GM12878 (cell line): ENCODE results near the gene VPS13C. TPM values are rescaled to one million over a fixed set of nuclear protein-coding genes. Genes with fewer than 3 reads are reported as not detected.

ENCODE experiments used
- ATAC-seq: fragments of 200-7000 bp; cut with Tn5 transposase; 3 replicates; pipeline ENCODE4 v1.9.1; 2020; ENCODE audit warnings: mild to moderate bottlenecking, moderate library complexity
- BruUV-seq: library from RNA; stranded (reverse); fragments of 400-500 nt; replicated peaks from 2 replicates; lab custom pipeline; 2021; lab: Mats Ljungman, UMichigan
- CTCF ChIA-PET: fragments of 300-600 bp; sonication (Branson Sonifier 250); formaldehyde crosslinking; extraction: SDS; loops from one replicate; lab custom pipeline; 2021; ENCODE audit warnings: inconsistent platforms; lab: Yijun Ruan, JAX
- POLR2A ChIA-PET: fragments of 350-600 bp; formaldehyde crosslinking; extraction: SDS; loops from one replicate; lab custom pipeline; 2021; ENCODE audit warnings: inconsistent platforms; lab: Charles Lee
- RAD21 ChIA-PET: fragments of 300-600 bp; sonication (Branson Sonifier 250); formaldehyde crosslinking; loops from one replicate; lab custom pipeline; 2023; ENCODE audit warnings: antibody characterized with exemption; ENCODE audit not compliant: unreplicated experiment; lab: Charles Lee
- SMC1A ChIA-PET: fragments of 300-600 bp; sonication (Branson Sonifier 250); formaldehyde crosslinking; loops from one replicate; lab custom pipeline; 2023; ENCODE audit not compliant: unreplicated experiment, uncharacterized antibody; lab: Charles Lee
- DNase-seq: peaks from one replicate; pipeline ENCODE4 v3.0.0-alpha.2; 2011; ENCODE audit warnings: low read depth, low spot score
- FAIRE-seq: peaks from 3 replicates; lab custom pipeline; 2011; peaks lifted over from hg19 to GRCh38; lab: Jason Lieb, UNC
- H2AFZ ChIP-seq: 2 replicates; pipeline ENCODE4 v1.6.0; 2011; ENCODE audit warnings: low read depth, low read length, control low read depth; ENCODE audit not compliant: control insufficient read depth
- H3K27ac ChIP-seq: 2 replicates; pipeline ENCODE4 v1.5.1; 2011; ENCODE audit warnings: control low read depth; ENCODE audit not compliant: control insufficient read depth, insufficient read depth
- H3K27me3 ChIP-seq, 2 experiments: replicated peaks in 1 of 2; 2 replicates each; pipeline versions ENCODE4 v1.6.0 to v1.6.1; 2011; ENCODE audit warnings: low read length in 1 of 2; ENCODE audit not compliant: control insufficient read depth in 2 of 2, insufficient read depth in 2 of 2
- H3K36me3 ChIP-seq, 2 experiments: 2 replicates each; pipeline ENCODE4 v1.5.1; 2011; ENCODE audit warnings: low read length in 1 of 2; ENCODE audit not compliant: control insufficient read depth in 2 of 2, insufficient read depth in 2 of 2
- H3K4me1 ChIP-seq: 2 replicates; pipeline ENCODE4 v1.6.1; 2011; ENCODE audit warnings: mild to moderate bottlenecking, low read length, moderate library complexity, mixed read lengths; ENCODE audit not compliant: control insufficient read depth, insufficient read depth
- H3K4me2 ChIP-seq: 2 replicates; pipeline ENCODE4 v1.6.0; 2011; ENCODE audit warnings: control low read depth; ENCODE audit not compliant: control insufficient read depth, insufficient read depth
- H3K4me3 ChIP-seq: fragments of 200-600 bp; sonication (generic); 2 replicates; pipeline ENCODE4 v1.5.1; 2016
- H3K79me2 ChIP-seq: 2 replicates; pipeline ENCODE4 v1.6.0; 2011; ENCODE audit warnings: low read length; ENCODE audit not compliant: control insufficient read depth, insufficient read depth
- H3K9ac ChIP-seq: 2 replicates; pipeline ENCODE4 v1.8.0; 2011; ENCODE audit warnings: low read length, control low read depth, mixed read lengths; ENCODE audit not compliant: control insufficient read depth, insufficient read depth
- H3K9me3 ChIP-seq: replicated peaks from 3 replicates; pipeline ENCODE4 v1.5.1; 2011; ENCODE audit warnings: mild to moderate bottlenecking, low read length; ENCODE audit not compliant: control insufficient read depth, insufficient read depth
- H4K20me1 ChIP-seq: 2 replicates; pipeline ENCODE4 v1.6.0; 2011; ENCODE audit not compliant: control insufficient read depth, insufficient read depth
- HDAC2 ChIP-seq: fragments of 200-600 bp; sonication (generic); IDR thresholded peaks from 2 replicates; pipeline ENCODE4 v1.6.1; 2017
- MXI1 ChIP-seq: fragments of 150-350 bp; IDR thresholded peaks from 2 replicates; pipeline ENCODE4 v1.6.1; 2011; ENCODE audit warnings: low read depth, mild to moderate bottlenecking, inconsistent platforms, low read length, improper control_type of control experiment
- RELA ChIP-seq: fragments of 450-650 bp; IDR thresholded peaks from 2 replicates; pipeline ENCODE4 v1.8.0; 2014; ENCODE audit warnings: borderline replicate concordance; ENCODE audit not compliant: partially characterized antibody
- WGBS: methylation state at CpG from one replicate; pipeline ENCODE4 v1.1.6; 2016; ENCODE audit warnings: low lambda C conversion rate; ENCODE audit not compliant: insufficient replicate concordance, insufficient coverage; ENCODE audit errors: missing lambda C conversion rate; 5-methylcytosine and 5-hydroxymethylcytosine counted together
- in situ Hi-C: fragments of 300-500 bp; cut with MboI; formaldehyde crosslinking; loops from 9 replicates; pipeline ENCODE4 v1.14.3; 2018; ENCODE audit warnings: mixed read lengths
- intact Hi-C: fragments of 100-400 bp; cut with micrococcal nuclease; formaldehyde crosslinking; loops from one replicate; pipeline ENCODE4 v1.14.2; 2022; ENCODE audit not compliant: unreplicated experiment
- polyA plus RNA-seq, 11 experiments: library from polyadenylated mRNA; depleted of rRNA in 4 of 11; unstranded in 6 of 11; stranded (reverse) in 5 of 11; fragments of >200 nt; fragmentation: Nextera tagmentation in 4 of 11; fragmentation: Illumina TruSeq in 1 of 11; extraction: Ambion mirVana in 4 of 11; extraction: Trizol in 1 of 11; gene quantifications; 1 replicate in 1 of 11; 2 replicates in 10 of 11; pipeline versions ENCODE4 v1.2.1 to v1.2.3, GENCODE V29; 2011 to 2016; ENCODE audit warnings: inconsistent platforms in 2 of 11, missing spikeins in 2 of 11, low read depth in 1 of 11
- total RNA-seq, 4 experiments: library from RNA; depleted of rRNA in 3 of 4; stranded (reverse); fragments of >200 nt in 3 of 4; fragmentation: Illumina TruSeq in 1 of 4; extraction: Trizol in 1 of 4; gene quantifications; 2 replicates each; pipeline versions ENCODE4 v1.2.1 to v1.2.3, GENCODE V29; 2013 to 2021
- TF ChIP-seq, protein P1 (sequence below): fragments of 450-650 bp; IDR thresholded peaks from 2 replicates; pipeline ENCODE4 v1.6.1; 2018; ENCODE audit warnings: borderline replicate concordance, mild to moderate bottlenecking; ENCODE audit not compliant: partially characterized antibody
- TF ChIP-seq, protein P2 (sequence below): IDR thresholded peaks from 2 replicates; pipeline ENCODE4 v1.6.1; 2012; ENCODE audit warnings: improper control_type of control experiment, low read depth, low read length; ENCODE audit not compliant: insufficient replicate concordance

The VPS13C gene
- total and polyA plus RNA-seq, 10 of the 15 experiments (the other 5 are each of a cell fraction or from before 2014, with no cell fraction given) = 9.3 to 53.1 (median 31.8) TPM

DNA sequence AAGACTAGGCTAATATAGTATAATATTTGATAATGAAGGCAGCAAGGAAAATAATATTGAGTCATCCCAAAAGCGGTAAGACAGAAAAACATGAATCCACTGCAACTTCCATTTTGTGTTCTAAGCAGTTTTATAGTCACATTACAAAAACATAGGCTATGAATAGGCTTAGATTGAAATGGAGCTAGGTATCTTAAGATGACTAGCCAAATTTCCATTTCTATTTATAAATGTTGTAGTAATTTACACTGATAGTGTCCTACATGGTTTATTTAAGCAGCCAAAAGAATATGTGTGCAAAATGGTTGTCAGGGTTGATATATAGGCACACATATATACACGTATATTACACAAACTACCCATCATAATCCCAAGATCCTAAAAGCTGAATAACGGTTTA lies 82.0 kb downstream of the VPS13C start:
- H3K4me1 ChIP-seq = no peaks in the 10 kb centered on the region
- POLR2A ChIA-PET = no interaction called here
- H3K4me2 ChIP-seq = no peak overlapping the region
- DNase-seq = no peak
- H3K9ac ChIP-seq = no peak overlapping the region
- no peak overlapping the region for H3K27ac ChIP-seq
- no peaks in the 10 kb centered on the region for H3K9me3 ChIP-seq
- H3K27me3 ChIP-seq = no peaks in the 10 kb centered on the region
- H4K20me1 ChIP-seq = no peaks in the 10 kb centered on the region
- TF ChIP-seq, protein P1, sequence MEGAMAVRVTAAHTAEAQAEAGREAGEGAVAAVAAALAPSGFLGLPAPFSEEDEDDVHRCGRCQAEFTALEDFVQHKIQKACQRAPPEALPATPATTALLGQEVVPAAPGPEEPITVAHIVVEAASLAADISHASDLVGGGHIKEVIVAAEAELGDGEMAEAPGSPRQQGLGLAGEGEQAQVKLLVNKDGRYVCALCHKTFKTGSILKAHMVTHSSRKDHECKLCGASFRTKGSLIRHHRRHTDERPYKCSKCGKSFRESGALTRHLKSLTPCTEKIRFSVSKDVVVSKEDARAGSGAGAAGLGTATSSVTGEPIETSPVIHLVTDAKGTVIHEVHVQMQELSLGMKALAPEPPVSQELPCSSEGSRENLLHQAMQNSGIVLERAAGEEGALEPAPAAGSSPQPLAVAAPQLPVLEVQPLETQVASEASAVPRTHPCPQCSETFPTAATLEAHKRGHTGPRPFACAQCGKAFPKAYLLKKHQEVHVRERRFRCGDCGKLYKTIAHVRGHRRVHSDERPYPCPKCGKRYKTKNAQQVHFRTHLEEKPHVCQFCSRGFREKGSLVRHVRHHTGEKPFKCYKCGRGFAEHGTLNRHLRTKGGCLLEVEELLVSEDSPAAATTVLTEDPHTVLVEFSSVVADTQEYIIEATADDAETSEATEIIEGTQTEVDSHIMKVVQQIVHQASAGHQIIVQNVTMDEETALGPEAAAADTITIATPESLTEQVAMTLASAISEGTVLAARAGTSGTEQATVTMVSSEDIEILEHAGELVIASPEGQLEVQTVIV = no peak
- TF ChIP-seq, all 136 proteins: peak for 0
- Histone ChIP-seq H3K4me3 (no peak overlapping the region), H3K79me2 (no peaks in the 10 kb centered on the region), H2AFZ (no peak overlapping the region), H3K36me3 (peaks cover 0 to 20% of the 10 kb centered on the region in 2 experiments; a peak in 2 of 4 replicates)
- 67% methylated on average over 3 of the region's 3 CpGs for WGBS
- in situ Hi-C loops (no loop called here), intact Hi-C loops (no loop called here)
- no TSS peak for BruUV-seq
- SMC1A ChIA-PET = interaction anchor here (1.1 kb wide), 2 partner anchors 13 to 80 kb away, joined by 3 read pairs; no protein-coding TSS in a partner anchor
- CTCF ChIA-PET = interaction anchor here (0.7 to 1.6 kb wide), 4 partner anchors 82 to 329 kb away, joined by 3 to 4 read pairs (median 4); partner anchors contain the start of gene VPS13C
- FAIRE-seq (no peak), ATAC-seq (no peak)
- RAD21 ChIA-PET = no interaction called here

DNA sequence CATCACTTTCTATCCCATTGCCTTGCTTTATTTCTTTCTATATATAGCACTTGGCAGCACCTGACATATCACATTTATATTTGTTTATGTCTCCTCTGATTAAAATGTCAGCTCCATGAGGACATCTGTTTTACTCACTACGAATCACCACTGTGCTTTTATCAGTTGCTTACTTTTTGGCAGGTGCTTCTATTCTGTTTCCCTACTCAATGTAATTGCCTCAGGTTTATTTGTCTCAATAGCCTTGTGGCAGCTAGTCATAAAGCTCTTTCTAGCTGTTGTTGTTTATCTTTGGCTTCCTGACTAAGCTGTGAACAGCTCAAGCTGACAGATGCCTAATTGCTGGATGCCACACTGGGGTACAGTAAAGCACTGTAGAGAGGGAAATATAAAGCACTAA lies 85.5 kb downstream of the VPS13C start:
- BruUV-seq = no TSS peak
- no peak for TF ChIP-seq HDAC2
- no peak for TF ChIP-seq RELA
- TF ChIP-seq, protein P2, sequence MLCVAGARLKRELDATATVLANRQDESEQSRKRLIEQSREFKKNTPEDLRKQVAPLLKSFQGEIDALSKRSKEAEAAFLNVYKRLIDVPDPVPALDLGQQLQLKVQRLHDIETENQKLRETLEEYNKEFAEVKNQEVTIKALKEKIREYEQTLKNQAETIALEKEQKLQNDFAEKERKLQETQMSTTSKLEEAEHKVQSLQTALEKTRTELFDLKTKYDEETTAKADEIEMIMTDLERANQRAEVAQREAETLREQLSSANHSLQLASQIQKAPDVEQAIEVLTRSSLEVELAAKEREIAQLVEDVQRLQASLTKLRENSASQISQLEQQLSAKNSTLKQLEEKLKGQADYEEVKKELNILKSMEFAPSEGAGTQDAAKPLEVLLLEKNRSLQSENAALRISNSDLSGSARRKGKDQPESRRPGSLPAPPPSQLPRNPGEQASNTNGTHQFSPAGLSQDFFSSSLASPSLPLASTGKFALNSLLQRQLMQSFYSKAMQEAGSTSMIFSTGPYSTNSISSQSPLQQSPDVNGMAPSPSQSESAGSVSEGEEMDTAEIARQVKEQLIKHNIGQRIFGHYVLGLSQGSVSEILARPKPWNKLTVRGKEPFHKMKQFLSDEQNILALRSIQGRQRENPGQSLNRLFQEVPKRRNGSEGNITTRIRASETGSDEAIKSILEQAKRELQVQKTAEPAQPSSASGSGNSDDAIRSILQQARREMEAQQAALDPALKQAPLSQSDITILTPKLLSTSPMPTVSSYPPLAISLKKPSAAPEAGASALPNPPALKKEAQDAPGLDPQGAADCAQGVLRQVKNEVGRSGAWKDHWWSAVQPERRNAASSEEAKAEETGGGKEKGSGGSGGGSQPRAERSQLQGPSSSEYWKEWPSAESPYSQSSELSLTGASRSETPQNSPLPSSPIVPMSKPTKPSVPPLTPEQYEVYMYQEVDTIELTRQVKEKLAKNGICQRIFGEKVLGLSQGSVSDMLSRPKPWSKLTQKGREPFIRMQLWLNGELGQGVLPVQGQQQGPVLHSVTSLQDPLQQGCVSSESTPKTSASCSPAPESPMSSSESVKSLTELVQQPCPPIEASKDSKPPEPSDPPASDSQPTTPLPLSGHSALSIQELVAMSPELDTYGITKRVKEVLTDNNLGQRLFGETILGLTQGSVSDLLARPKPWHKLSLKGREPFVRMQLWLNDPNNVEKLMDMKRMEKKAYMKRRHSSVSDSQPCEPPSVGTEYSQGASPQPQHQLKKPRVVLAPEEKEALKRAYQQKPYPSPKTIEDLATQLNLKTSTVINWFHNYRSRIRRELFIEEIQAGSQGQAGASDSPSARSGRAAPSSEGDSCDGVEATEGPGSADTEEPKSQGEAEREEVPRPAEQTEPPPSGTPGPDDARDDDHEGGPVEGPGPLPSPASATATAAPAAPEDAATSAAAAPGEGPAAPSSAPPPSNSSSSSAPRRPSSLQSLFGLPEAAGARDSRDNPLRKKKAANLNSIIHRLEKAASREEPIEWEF = no peak
- no peak for TF ChIP-seq MXI1

More for the DNA sequence above, 85.5 kb downstream of the VPS13C start:
- intact Hi-C loops = no loop called here
- H3K79me2 ChIP-seq = no peaks in the 10 kb centered on the region
- FAIRE-seq (no peak), DNase-seq (no peak), ATAC-seq (no peak)
- no peaks in the 10 kb centered on the region for H3K27me3 ChIP-seq
- H3K36me3 ChIP-seq = peaks cover 0 to 22% of the 10 kb centered on the region in 2 experiments; a peak in 2 of 4 replicates
- no peaks in the 10 kb centered on the region for H4K20me1 ChIP-seq
- H3K4me3 ChIP-seq = no peak overlapping the region
- RAD21 ChIA-PET = interaction anchor here (1.0 kb wide), 1 partner anchor 85 kb away, joined by 3 read pairs; the partner anchor contains the start of gene VPS13C
- WGBS = 100% methylated on average over 1 of the region's 1 CpG
- H3K9ac ChIP-seq = no peak overlapping the region
- H3K27ac ChIP-seq = no peak overlapping the region
- SMC1A ChIA-PET = interaction anchor here (1.1 kb wide), 2 partner anchors 18 to 22 kb away, joined by 3 read pairs; no protein-coding TSS in a partner anchor
- in situ Hi-C loops = no loop called here
- H3K9me3 ChIP-seq = no peaks in the 10 kb centered on the region
- POLR2A ChIA-PET = no interaction called here
- no peak overlapping the region for H2AFZ ChIP-seq
- CTCF ChIA-PET = interaction anchor here (0.9 to 2.2 kb wide), 7 partner anchors 10 to 97 kb away, joined by 3 to 6 read pairs (median 4); partner anchors contain the start of gene VPS13C
- no peak overlapping the region for H3K4me2 ChIP-seq
- H3K4me1 ChIP-seq = no peaks in the 10 kb centered on the region
